ENCODE results near the gene GNG7.
"Not testable (repeated sequence)": the region's sequence is repeated elsewhere in the genome, so short reads cannot be mapped to it uniquely, and the experiment has no call there.

GNG7 gene

GRCh38 chr19:2713170-2713569 is 10.7 kb upstream of the GNG7 start:
- not testable (repeated sequence) for DNase-seq (ENCODE audit: low read depth in 2 of 2)

GRCh38 chr19:2711875-2712205 is 9.3 kb upstream of the GNG7 start:
- no peak for DNase-seq (ENCODE audit: low read depth in 2 of 2)

GRCh38 chr19:2711172-2711874 is 8.8 kb upstream of the GNG7 start:
- DNase-seq (ENCODE audit: low read depth in 2 of 2) = no peak

- DNase-seq (ENCODE audit: low read depth in 2 of 2) = no peak
These were observed 3.8 kb upstream of the GNG7 start for GRCh38 chr19:2706251-2706650.

- DNase-seq (ENCODE audit: low read depth in 2 of 2) = no peak
These were observed 1.3 kb upstream of the GNG7 start for GRCh38 chr19:2703691-2704216.

GRCh38 chr19:2703077-2703437 is 563 bp upstream of the GNG7 start:
- no peak for DNase-seq (ENCODE audit: low read depth in 2 of 2)

GRCh38 chr19:2701361-2702169 is 929 bp downstream of the GNG7 start:
- DNase-seq (ENCODE audit: low read depth in 2 of 2) = no peak

GRCh38 chr19:2700660-2701360 is 1.7 kb downstream of the GNG7 start:
- DNase-seq (ENCODE audit: low read depth in 2 of 2) = no peak

- DNase-seq (ENCODE audit: low read depth in 2 of 2) = no peak
These were observed 2.9 kb downstream of the GNG7 start for GRCh38 chr19:2699413-2700140.

- DNase-seq (ENCODE audit: low read depth in 2 of 2) = no peak
These were observed 8.3 kb downstream of the GNG7 start for GRCh38 chr19:2694196-2694595.

GRCh38 chr19:2693492-2694160 is 8.9 kb downstream of the GNG7 start:
- no peak for DNase-seq (ENCODE audit: low read depth in 2 of 2)

GRCh38 chr19:2691951-2692350 is 10.5 kb downstream of the GNG7 start:
- no peak for DNase-seq (ENCODE audit: low read depth in 2 of 2)

GRCh38 chr19:2690856-2691255 is 11.6 kb downstream of the GNG7 start:
- no peak for DNase-seq (ENCODE audit: low read depth in 2 of 2)

- DNase-seq (ENCODE audit: low read depth in 2 of 2) = no peak
These were observed 16.1 kb downstream of the GNG7 start for GRCh38 chr19:2686360-2686759.

- no peak for DNase-seq (ENCODE audit: low read depth in 2 of 2)
These were observed 17.2 kb downstream of the GNG7 start for GRCh38 chr19:2685204-2685704.

GRCh38 chr19:2683430-2684003 is 19.0 kb downstream of the GNG7 start:
- DNase-seq (ENCODE audit: low read depth in 2 of 2) = no peak

- DNase-seq (ENCODE audit: low read depth in 2 of 2) = no peak
These were observed 21.7 kb downstream of the GNG7 start for GRCh38 chr19:2680808-2681207.

- no peak for DNase-seq (ENCODE audit: low read depth in 2 of 2)
These were observed 23.1 kb downstream of the GNG7 start for GRCh38 chr19:2679439-2679838.

GRCh38 chr19:2678948-2679347 is 23.5 kb downstream of the GNG7 start:
- not testable (repeated sequence) for DNase-seq (ENCODE audit: low read depth in 2 of 2)

GRCh38 chr19:2678044-2678671 is 24.3 kb downstream of the GNG7 start:
- no peak for DNase-seq (ENCODE audit: low read depth in 2 of 2)

All from stimulated activated CD8-positive, alpha-beta memory T cell treated with anti-CD3 and anti-CD28 coated beads, Interleukin-15, amount 100 ng/mL, for 4 hours (primary cell).